Tibial nerve (tissue), 4 donors: Measurements from ENCODE around the gene VDR. TPM values are rescaled to one million over a fixed set of nuclear protein-coding genes. Genes with fewer than 3 reads are reported as not detected.

Experiments
- DNase-seq, 2 donors: peaks; one replicate each; pipeline ENCODE4 v3.0.0-alpha.2; 2019; ENCODE audit warnings: low spot score in 2 of 2
- H3K27ac ChIP-seq, 4 donors: fragments of 200-600 bp; sonication (generic) in 3 of 4; one replicate each; pipeline ENCODE4 v1.5.1; 2017 to 2019; ENCODE audit warnings: mild to moderate bottlenecking in 1 of 4
- H3K27me3 ChIP-seq, 2 donors: fragments of 200-600 bp; sonication (generic) in 1 of 2; one replicate each; pipeline versions ENCODE4 v1.5.1 to v1.6.0; 2017 to 2019
- H3K36me3 ChIP-seq, 3 donors: fragments of 200-600 bp; sonication (generic); one replicate each; pipeline ENCODE4 v1.5.1; 2018 to 2019
- H3K4me1 ChIP-seq, 4 donors: fragments of 200-600 bp; sonication (generic) in 3 of 4; one replicate each; pipeline ENCODE4 v1.5.1; 2017 to 2019
- H3K4me3 ChIP-seq, 4 donors: fragments of 200-600 bp; sonication (generic) in 3 of 4; one replicate each; pipeline ENCODE4 v1.5.1; 2017 to 2019; ENCODE audit warnings: mild to moderate bottlenecking in 1 of 4, moderate library complexity in 1 of 4
- H3K9me3 ChIP-seq, 4 donors: fragments of 200-600 bp; sonication (generic) in 3 of 4; one replicate each; pipeline ENCODE4 v1.5.1; 2017 to 2019
- EP300 ChIP-seq, 2 donors: sonication (generic); formaldehyde crosslinking; IDR thresholded peaks; one replicate each; pipeline ENCODE4 v1.6.1; 2017; ENCODE audit warnings: antibody characterized with exemption in 2 of 2, mild to moderate bottlenecking in 1 of 2
- POLR2A ChIP-seq, 2 donors: fragments of 450-650 bp; IDR thresholded peaks; one replicate each; pipeline ENCODE4 v1.6.1; 2017; ENCODE audit warnings: antibody characterized with exemption in 2 of 2, mild to moderate bottlenecking in 2 of 2, moderate library complexity in 2 of 2
- WGBS, 2 donors: methylation state at CpG; one replicate each; pipeline ENCODE4 v1.1.5; 2018; 5-methylcytosine and 5-hydroxymethylcytosine counted together
- total RNA-seq, 4 donors: library from RNA; depleted of rRNA; stranded (reverse); fragments of >200 nt; gene quantifications; one replicate each; pipeline ENCODE4 v1.1.0, GENCODE V29; 2016
- TF ChIP-seq, protein P1 (sequence below), 5 experiments: fragments of 200-600 bp in 3 of 5; fragments of 450-650 bp in 2 of 5; sonication (generic) in 3 of 5; IDR thresholded peaks; one replicate each; pipeline ENCODE4 v1.5.1; 2016 to 2019; ENCODE audit warnings: antibody characterized with exemption in 5 of 5, mild to moderate bottlenecking in 3 of 5, moderate library complexity in 2 of 5

VDR gene
- total RNA-seq, 4 donors from 2014 or later: 0.78 to 6.6 (median 1.1) TPM

DNA sequence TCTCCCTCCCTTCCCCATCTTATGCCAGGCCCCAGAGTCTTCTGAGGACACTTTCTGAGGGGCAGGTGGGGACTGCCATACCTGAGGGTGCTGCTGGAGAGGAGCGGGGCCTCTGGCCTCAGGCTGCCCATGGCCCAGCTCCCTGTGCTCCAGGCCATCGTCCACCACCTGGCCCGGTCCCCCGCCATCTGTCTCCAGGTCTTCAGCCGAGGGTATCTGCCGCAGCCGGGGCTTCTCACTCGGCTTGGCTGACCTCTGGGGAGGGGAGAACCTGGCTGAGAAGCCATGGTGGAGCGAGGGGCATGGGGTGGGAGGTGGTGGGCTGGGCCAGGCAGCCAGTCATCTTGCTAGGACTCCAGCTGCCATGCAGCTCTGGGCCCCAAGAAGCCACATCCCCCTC, 110.1 kb downstream of the VDR start:
- Histone ChIP-seq H3K9me3 (no peaks in the 10 kb centered on the region), H3K27me3 (no peaks in the 10 kb centered on the region), H3K27ac (peak overlapping the region in 1 of 4 donors; percentile 17), H3K4me1 (peaks cover 0 to 18% (median 11%) of the 10 kb centered on the region in 4 donors), H3K4me3 (no peak overlapping the region), H3K36me3 (peaks cover 14 to 98% (median 49%) of the 10 kb centered on the region in 3 donors)
- TF ChIP-seq EP300 (IDR thresholded peaks at IDR 0.05) (no peak), POLR2A (IDR thresholded peaks at IDR 0.05) (no peak)
- TF ChIP-seq, protein P1, sequence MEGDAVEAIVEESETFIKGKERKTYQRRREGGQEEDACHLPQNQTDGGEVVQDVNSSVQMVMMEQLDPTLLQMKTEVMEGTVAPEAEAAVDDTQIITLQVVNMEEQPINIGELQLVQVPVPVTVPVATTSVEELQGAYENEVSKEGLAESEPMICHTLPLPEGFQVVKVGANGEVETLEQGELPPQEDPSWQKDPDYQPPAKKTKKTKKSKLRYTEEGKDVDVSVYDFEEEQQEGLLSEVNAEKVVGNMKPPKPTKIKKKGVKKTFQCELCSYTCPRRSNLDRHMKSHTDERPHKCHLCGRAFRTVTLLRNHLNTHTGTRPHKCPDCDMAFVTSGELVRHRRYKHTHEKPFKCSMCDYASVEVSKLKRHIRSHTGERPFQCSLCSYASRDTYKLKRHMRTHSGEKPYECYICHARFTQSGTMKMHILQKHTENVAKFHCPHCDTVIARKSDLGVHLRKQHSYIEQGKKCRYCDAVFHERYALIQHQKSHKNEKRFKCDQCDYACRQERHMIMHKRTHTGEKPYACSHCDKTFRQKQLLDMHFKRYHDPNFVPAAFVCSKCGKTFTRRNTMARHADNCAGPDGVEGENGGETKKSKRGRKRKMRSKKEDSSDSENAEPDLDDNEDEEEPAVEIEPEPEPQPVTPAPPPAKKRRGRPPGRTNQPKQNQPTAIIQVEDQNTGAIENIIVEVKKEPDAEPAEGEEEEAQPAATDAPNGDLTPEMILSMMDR (IDR thresholded peaks at IDR 0.05): no peak
- DNase-seq: no peak
- WGBS, 2 donors: 95 to 99% methylated on average over 8 to 9 of the region's 9 CpGs

DNA sequence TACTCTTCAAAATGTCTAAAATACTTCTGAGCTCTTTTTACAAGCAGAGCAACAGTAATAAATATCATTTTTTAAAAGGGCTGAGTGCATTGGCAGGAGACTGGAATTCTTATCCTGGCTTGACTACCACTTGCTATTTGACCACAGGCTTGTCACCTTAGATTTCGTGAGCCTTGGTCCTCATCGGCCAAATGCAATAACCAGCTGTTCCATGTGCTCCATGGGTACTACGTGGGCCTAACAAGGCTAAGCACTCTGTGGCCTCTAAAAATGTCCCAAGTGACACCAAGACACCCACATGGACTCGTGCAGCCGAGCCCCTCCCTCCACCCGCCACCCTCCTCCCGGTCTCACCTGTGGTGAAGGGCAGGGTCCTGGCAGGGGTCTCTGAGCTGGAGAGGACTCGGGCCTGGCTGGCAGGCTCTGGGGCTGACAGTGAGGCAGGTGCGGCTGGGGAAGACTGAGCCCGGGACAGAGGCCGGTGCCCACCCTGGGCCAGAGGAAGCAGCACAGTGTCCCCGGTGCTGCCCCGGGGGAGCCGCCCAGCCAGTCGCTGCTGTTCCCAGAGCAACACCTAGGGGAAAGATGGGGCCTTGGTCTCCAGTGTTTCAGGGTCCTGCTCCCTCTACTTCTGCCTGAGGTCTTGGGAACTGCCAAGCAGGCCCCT, 111.6 kb downstream of the VDR start:
- WGBS, 2 donors: 84% methylated on average over 6 to 15 of the region's 15 CpGs
- TF ChIP-seq POLR2A (IDR thresholded peaks at IDR 0.05): no peak
- TF ChIP-seq, protein P1 (IDR thresholded peaks at IDR 0.05): no peak
- no peak for TF ChIP-seq EP300 (IDR thresholded peaks at IDR 0.05)
- H3K4me3 ChIP-seq: no peak overlapping the region
- peaks cover 14 to 100% (median 56%) of the 10 kb centered on the region in 3 donors for H3K36me3 ChIP-seq
- no peaks in the 10 kb centered on the region for H3K27me3 ChIP-seq
- H3K4me1 ChIP-seq: peaks cover 0 to 3% (median 0%) of the 10 kb centered on the region in 4 donors
- H3K9me3 ChIP-seq: no peaks in the 10 kb centered on the region
- peak overlapping the region in 1 of 4 donors; percentile 51 for H3K27ac ChIP-seq
- no peak for DNase-seq

DNA sequence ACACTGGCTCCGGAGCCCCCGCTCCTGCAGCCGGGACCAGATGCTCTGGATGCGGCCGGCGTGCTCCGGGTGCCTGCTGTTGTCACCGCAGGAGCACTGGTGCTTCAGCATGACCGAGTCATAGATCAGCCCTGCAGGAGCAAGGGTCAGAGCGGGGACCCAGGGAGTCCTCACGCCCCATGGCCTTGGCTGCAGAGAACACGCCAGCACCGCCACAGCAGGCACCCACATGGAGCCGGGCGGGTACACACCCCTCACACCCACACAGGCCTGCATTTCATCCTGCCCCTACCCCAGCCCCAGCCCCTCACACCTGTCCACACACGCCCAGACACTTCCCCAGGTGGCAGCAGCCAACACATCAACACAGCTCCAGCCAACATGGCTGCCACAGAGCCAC, 112.9 kb downstream of the VDR start:
- Histone ChIP-seq H3K27me3 (no peaks in the 10 kb centered on the region), H3K9me3 (no peaks in the 10 kb centered on the region), H3K27ac (peak overlapping the region in 2 of 4 donors; percentile 18 to 34), H3K4me3 (no peak overlapping the region), H3K36me3 (peaks cover 17 to 100% (median 55%) of the 10 kb centered on the region in 3 donors), H3K4me1 (peaks cover 0 to 11% (median 0%) of the 10 kb centered on the region in 4 donors)
- 86 to 93% methylated on average over 10 to 13 of the region's 16 CpGs for WGBS, 2 donors
- no peak for DNase-seq
- no peak for TF ChIP-seq EP300 (IDR thresholded peaks at IDR 0.05)
- TF ChIP-seq, protein P1 (IDR thresholded peaks at IDR 0.05): no peak
- TF ChIP-seq POLR2A (IDR thresholded peaks at IDR 0.05): no peak

Other genes starting within 250 kb of the VDR start
- 10 to 100 TPM in 3 of 4 donors, 1 to 10 TPM in 1; 8.8 to 19.2 (median 15.5) TPM for gene RPAP3, start 199.0 kb downstream of the VDR start, total RNA-seq
- gene ENDOU, start 179.5 kb downstream of the VDR start, total RNA-seq: 1 to 10 TPM in 1 of 4 donors, under 1 TPM in 2, not detected in 1; 0.30 to 1.2 (median 0.42) TPM
- 100 to 1,000 TPM in 1 of 4 donors, 10 to 100 TPM in 3; 47.3 to 109 (median 83.6) TPM for gene RAPGEF3, start 146.1 kb downstream of the VDR start, total RNA-seq
- 10 to 100 TPM; 24.6 to 37.9 (median 33.8) TPM for gene SLC48A1, start 131.8 kb downstream of the VDR start, total RNA-seq
- 100 to 1,000 TPM in 2 of 4 donors, 10 to 100 TPM in 2; 90.4 to 186 (median 98.4) TPM for gene HDAC7, start 85.1 kb downstream of the VDR start, total RNA-seq
- 10 to 100 TPM; 26.9 to 69.7 (median 49.5) TPM for gene TMEM106C, start 58.6 kb upstream of the VDR start, total RNA-seq
- not detected for gene COL2A1, start 99.5 kb upstream of the VDR start, total RNA-seq
- gene SENP1, start 201.1 kb upstream of the VDR start, total RNA-seq: 10 to 100 TPM; 14.7 to 40.0 (median 21.1) TPM
- 10 to 100 TPM; 37.5 to 51.1 (median 47.4) TPM for gene PFKM, start 214.4 kb upstream of the VDR start, total RNA-seq